Activated CD4-positive, alpha-beta memory T cell treated with anti-CD3 and anti-CD28 coated beads, Interleukin-2, amount 10 ng/mL, durations not matched to agents 7 days and 5 days (primary cell): ENCODE measurements around the gene PARPBP. TPM values are rescaled to one million over a fixed set of nuclear protein-coding genes. Genes with fewer than 3 reads are reported as not detected.
"Not testable (repeated sequence)": the region's sequence is repeated elsewhere in the genome, so short reads cannot be mapped to it uniquely, and the experiment has no call there.

ENCODE experiments used
- CTCF ChIA-PET: fragments of 350-600 bp; sonication (Branson Sonifier 250); formaldehyde crosslinking; loops from one replicate; lab custom pipeline; 2021; ENCODE audit warnings: antibody characterized with exemption, inconsistent platforms; lab: Charles Lee
- POLR2A ChIA-PET: fragments of 350-600 bp; sonication (Branson Sonifier 250); formaldehyde crosslinking; loops from one replicate; lab custom pipeline; 2021; ENCODE audit warnings: antibody characterized with exemption; lab: Charles Lee
- DNase-seq: peaks from one replicate; pipeline ENCODE4 v3.0.0-alpha.2; 2020
- H3K27ac Mint-ChIP-seq: one replicate; pipeline ENCODE4 v1.8.0; 2021; ENCODE audit warnings: mild to moderate bottlenecking, mixed read lengths
- H3K27me3 Mint-ChIP-seq: one replicate; pipeline ENCODE4 v1.8.0; 2021; ENCODE audit warnings: mixed read lengths
- H3K36me3 Mint-ChIP-seq: one replicate; pipeline ENCODE4 v1.8.0; 2021; ENCODE audit warnings: low read depth, mixed read lengths
- H3K4me1 Mint-ChIP-seq: one replicate; pipeline ENCODE4 v1.8.0; 2021; ENCODE audit warnings: mixed read lengths
- H3K4me3 Mint-ChIP-seq: one replicate; pipeline ENCODE4 v1.8.0; 2021; ENCODE audit warnings: mild to moderate bottlenecking, mixed read lengths
- H3K9me3 Mint-ChIP-seq: one replicate; pipeline ENCODE4 v1.8.0; 2021; ENCODE audit warnings: mixed read lengths
- total RNA-seq, 2 experiments: library from RNA; stranded (reverse); gene quantifications; one replicate each; pipeline ENCODE4 v1.2.3, GENCODE V29; 2021

PARPBP gene
- total RNA-seq, result 10 to 100 TPM; 18.8 to 25.3 TPM

DNA sequence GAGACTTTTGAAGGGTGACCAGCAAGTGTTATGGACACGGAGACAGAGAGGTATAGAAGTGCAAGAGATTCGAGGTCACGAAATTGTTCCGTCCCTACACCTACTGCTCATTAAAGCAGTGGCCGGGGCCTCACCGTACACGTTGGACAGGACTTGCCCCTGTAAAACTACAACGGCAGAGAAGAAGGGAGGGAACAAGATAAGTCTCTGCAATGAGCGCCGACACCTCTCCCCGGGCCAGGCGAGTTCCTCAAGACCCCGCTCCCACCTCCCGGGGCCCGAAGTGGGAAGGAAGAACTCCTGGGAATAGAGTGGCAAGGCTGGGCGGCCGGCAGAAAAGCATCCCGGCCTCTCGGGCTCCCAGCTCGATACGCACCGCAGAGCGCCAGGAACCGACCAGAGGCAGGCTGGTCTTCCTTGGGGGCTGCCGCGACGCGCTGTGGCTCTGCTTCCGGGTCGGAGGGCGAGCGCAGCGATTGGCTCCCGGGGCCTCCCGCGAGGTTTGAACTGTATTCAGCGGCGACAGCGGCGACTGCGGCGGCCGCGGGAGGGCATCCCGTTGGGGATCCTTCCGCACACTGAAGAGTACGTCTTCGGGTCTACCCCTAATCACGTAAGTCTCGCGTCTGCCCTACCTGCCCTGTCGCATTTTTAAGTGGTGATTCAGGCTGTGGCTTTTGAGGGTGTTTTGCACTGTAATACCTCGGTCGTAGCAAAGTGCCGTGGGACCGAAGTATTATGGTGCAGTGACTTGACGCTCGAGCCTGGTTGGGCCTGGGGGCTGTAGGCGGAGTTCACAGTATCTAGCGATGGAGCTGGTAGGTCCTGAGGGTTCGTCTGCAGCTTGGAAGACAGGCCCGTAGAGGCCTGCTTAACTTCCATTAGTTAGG is at the start of gene PARPBP, which contains the start of gene NUP37:
Gene PARPBP (plus strand): TSS at position 510 of the 890 bp plus-strand sequence. CDS start 3,706 bp downstream, outside the sequence.
Gene NUP37 (minus strand): TSS at position 441 of the 890 bp plus-strand sequence. CDS start 1,596 bp downstream, outside the sequence.
- ChIA-PET CTCF (interaction anchor here (1.0 to 1.8 kb wide), 4 partner anchors 50 to 365 kb away, joined by 3 to 5 read pairs (median 4); partner anchors contain the start of gene WASHC3), POLR2A (interaction anchor here (0.7 to 6.2 kb wide), 11 partner anchors 10 to 1808 kb away, joined by 3 to 48 read pairs (median 3); partner anchors contain the start of gene WASHC3)
- H3K27me3 Mint-ChIP-seq, result no peaks in the 10 kb centered on the region
- peaks cover 36% of the 10 kb centered on the region for H3K36me3 Mint-ChIP-seq
- peak; percentile 94 for DNase-seq
- H3K4me3 Mint-ChIP-seq, result peak within 1 kb of the TSS; percentile 91
- H3K9me3 Mint-ChIP-seq, result no peaks in the 10 kb centered on the region
- H3K4me1 Mint-ChIP-seq, result peaks cover 41% of the 10 kb centered on the region
- H3K27ac Mint-ChIP-seq, result peak within 1 kb of the TSS; percentile 91

DNA sequence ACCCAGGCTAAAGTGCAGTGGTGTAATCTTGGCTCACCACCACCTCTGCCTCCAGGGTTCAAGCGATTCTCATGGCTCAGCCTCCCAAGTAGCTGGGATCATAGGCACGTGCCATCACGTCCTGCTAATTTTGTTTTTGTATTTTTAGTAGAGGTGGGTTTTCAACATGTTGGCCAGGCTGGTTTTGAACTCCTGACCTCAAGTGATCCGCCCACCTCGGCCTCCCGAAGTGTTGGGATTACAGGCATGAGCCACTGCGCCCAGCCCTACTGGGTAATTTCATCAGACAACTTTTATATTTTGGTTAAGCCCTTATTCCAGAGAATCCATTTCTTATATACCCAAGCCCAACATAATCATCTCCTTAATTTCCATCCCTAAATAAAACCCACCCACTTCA is 47.9 kb upstream of the PARPBP start:
- H3K36me3 Mint-ChIP-seq, result peaks cover 14% of the 10 kb centered on the region
- H3K27ac Mint-ChIP-seq, H3K27me3 Mint-ChIP-seq, H3K9me3 Mint-ChIP-seq, POLR2A ChIA-PET, DNase-seq, H3K4me1 Mint-ChIP-seq, CTCF ChIA-PET, H3K4me3 Mint-ChIP-seq: not testable (repeated sequence)

DNA sequence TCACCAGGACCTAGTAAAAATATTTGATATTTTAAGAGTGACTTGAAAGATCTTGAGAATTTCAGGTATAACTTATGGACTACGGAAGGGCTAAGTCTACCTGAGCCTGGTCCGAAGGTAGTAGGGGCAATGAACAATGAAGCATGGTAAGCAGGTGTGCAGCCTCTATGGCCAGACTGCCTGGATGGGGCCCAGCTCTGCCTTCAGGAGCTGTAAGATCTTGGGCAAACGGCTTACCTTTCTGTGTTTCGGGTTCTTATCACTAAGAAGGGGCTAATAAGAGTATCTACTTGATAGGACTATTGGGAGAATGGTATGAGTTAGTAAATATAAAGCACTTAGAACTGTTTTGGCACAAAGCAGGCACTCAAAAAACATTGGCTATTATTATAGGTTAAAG is 39.1 kb upstream of the PARPBP start:
- no peak for DNase-seq
- Mint-ChIP-seq H3K27ac (no peak overlapping the region), H3K4me1 (no peaks in the 10 kb centered on the region), H3K4me3 (no peak overlapping the region), H3K9me3 (no peaks in the 10 kb centered on the region), H3K36me3 (peaks cover 57% of the 10 kb centered on the region), H3K27me3 (no peaks in the 10 kb centered on the region)
- POLR2A ChIA-PET, result interaction anchor here (1.8 kb wide), 1 partner anchor 10 kb away, joined by 3 read pairs; no protein-coding TSS in a partner anchor
- CTCF ChIA-PET, result no interaction called here

DNA sequence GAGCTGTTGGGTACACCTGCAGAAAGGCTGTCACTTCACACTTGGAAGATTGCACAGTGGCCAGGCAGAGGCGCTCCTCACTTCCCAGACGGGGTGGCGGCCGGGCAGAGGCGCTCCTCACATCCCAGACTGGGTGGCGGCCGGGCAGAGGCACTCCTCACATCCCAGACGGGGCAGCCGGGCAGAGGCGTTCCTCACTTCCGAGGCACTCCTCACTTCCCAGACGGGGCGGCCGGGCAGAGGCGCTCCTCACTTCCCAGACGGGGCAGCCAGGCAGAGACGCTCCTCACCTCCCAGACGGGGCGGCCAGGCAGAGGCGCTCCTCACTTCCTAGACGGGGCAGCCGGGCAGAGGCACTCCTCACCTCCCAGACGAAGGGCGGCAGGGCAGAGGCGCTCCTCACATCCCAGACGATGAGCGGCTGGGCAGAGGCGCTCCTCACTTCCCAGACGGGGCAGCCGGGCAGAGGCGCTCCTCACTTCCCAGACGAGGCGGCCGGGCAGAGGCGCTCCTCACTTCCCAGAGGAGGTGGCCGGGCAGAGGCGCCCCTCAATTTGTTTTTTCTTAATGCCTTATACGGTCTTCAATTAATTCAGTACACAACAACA is 30.7 kb upstream of the PARPBP start:
- H3K9me3 Mint-ChIP-seq, H3K4me3 Mint-ChIP-seq, CTCF ChIA-PET, H3K27ac Mint-ChIP-seq, H3K4me1 Mint-ChIP-seq, H3K27me3 Mint-ChIP-seq, DNase-seq: not testable (repeated sequence)
- POLR2A ChIA-PET, result interaction anchor here (0.6 kb wide), 1 partner anchor 348 kb away, joined by 3 read pairs; no protein-coding TSS in a partner anchor
- peaks cover 18% of the 10 kb centered on the region for H3K36me3 Mint-ChIP-seq

- Mint-ChIP-seq H3K27me3 (no peaks in the 10 kb centered on the region), H3K4me1 (peaks cover 4% of the 10 kb centered on the region), H3K27ac (no peak overlapping the region), H3K4me3 (no peak overlapping the region), H3K36me3 (peaks cover 18% of the 10 kb centered on the region), H3K9me3 (no peaks in the 10 kb centered on the region)
- POLR2A ChIA-PET, result no interaction called here
- DNase-seq, result no peak
- CTCF ChIA-PET, result interaction anchor here (0.9 kb wide), 1 partner anchor 391 kb away, joined by 4 read pairs; no protein-coding TSS in a partner anchor
These were observed 26.7 kb upstream of the PARPBP start for GRCh38 chr12:102093319-102093718.

GRCh38 chr12:102095677-102096263 is 24.2 kb upstream of the PARPBP start:
- no peaks in the 10 kb centered on the region for H3K9me3 Mint-ChIP-seq
- no peak overlapping the region for H3K4me3 Mint-ChIP-seq
- no peak for DNase-seq
- POLR2A ChIA-PET, result no interaction called here
- CTCF ChIA-PET, result interaction anchor here (1.0 to 1.3 kb wide), 2 partner anchors 14 to 448 kb away, joined by 3 read pairs; no protein-coding TSS in a partner anchor
- peaks cover 20% of the 10 kb centered on the region for H3K36me3 Mint-ChIP-seq
- H3K27me3 Mint-ChIP-seq, result no peaks in the 10 kb centered on the region
- peaks cover 4% of the 10 kb centered on the region for H3K4me1 Mint-ChIP-seq
- no peak overlapping the region for H3K27ac Mint-ChIP-seq

GRCh38 chr12:102096855-102097254 is 23.1 kb upstream of the PARPBP start:
- Mint-ChIP-seq H3K27ac (no peak overlapping the region), H3K4me3 (no peak overlapping the region), H3K4me1 (peaks cover 4% of the 10 kb centered on the region), H3K36me3 (peaks cover 20% of the 10 kb centered on the region), H3K27me3 (no peaks in the 10 kb centered on the region), H3K9me3 (no peaks in the 10 kb centered on the region)
- POLR2A ChIA-PET, result interaction anchor here (1.0 kb wide), 1 partner anchor 36 kb away, joined by 3 read pairs; no protein-coding TSS in a partner anchor
- no peak for DNase-seq
- CTCF ChIA-PET, result interaction anchor here (1.1 to 1.7 kb wide), 2 partner anchors 27 to 388 kb away, joined by 3 to 6 read pairs; no protein-coding TSS in a partner anchor

- no peak for DNase-seq
- H3K4me1 Mint-ChIP-seq, result peaks cover 11% of the 10 kb centered on the region
- no peak overlapping the region for H3K4me3 Mint-ChIP-seq
- H3K9me3 Mint-ChIP-seq, result peaks cover 20% of the 10 kb centered on the region
- H3K36me3 Mint-ChIP-seq, result peaks cover 93% of the 10 kb centered on the region
- H3K27me3 Mint-ChIP-seq, result no peaks in the 10 kb centered on the region
- H3K27ac Mint-ChIP-seq, result no peak overlapping the region
- CTCF ChIA-PET, result no interaction called here
- POLR2A ChIA-PET, result no interaction called here
These were observed 13.1 kb upstream of the PARPBP start for GRCh38 chr12:102106905-102107304.

- CTCF ChIA-PET, result no interaction called here
- H3K27ac Mint-ChIP-seq, result peak overlapping the region; percentile 43
- no peak for DNase-seq
- H3K9me3 Mint-ChIP-seq, result peaks cover 20% of the 10 kb centered on the region
- H3K27me3 Mint-ChIP-seq, result no peaks in the 10 kb centered on the region
- H3K4me1 Mint-ChIP-seq, result peaks cover 11% of the 10 kb centered on the region
- peaks cover 92% of the 10 kb centered on the region for H3K36me3 Mint-ChIP-seq
- POLR2A ChIA-PET, result interaction anchor here (1.4 kb wide), 1 partner anchor 14 kb away, joined by 3 read pairs; no protein-coding TSS in a partner anchor
- H3K4me3 Mint-ChIP-seq, result no peak overlapping the region
These were observed 12.0 kb upstream of the PARPBP start for GRCh38 chr12:102107970-102108369.

GRCh38 chr12:102110782-102111181 is 9.2 kb upstream of the PARPBP start:
- no peak for DNase-seq
- Mint-ChIP-seq H3K36me3 (peaks cover 71% of the 10 kb centered on the region), H3K27ac (no peak overlapping the region), H3K4me3 (no peak overlapping the region), H3K9me3 (peaks cover 16% of the 10 kb centered on the region), H3K27me3 (no peaks in the 10 kb centered on the region), H3K4me1 (peaks cover 11% of the 10 kb centered on the region)
- ChIA-PET POLR2A (interaction anchor here (1.6 to 1.7 kb wide), 2 partner anchors 9 to 49 kb away, joined by 5 to 10 read pairs; partner anchors contain the start of genes NUP37, PARPBP and WASHC3), CTCF (no interaction called here)

DNA sequence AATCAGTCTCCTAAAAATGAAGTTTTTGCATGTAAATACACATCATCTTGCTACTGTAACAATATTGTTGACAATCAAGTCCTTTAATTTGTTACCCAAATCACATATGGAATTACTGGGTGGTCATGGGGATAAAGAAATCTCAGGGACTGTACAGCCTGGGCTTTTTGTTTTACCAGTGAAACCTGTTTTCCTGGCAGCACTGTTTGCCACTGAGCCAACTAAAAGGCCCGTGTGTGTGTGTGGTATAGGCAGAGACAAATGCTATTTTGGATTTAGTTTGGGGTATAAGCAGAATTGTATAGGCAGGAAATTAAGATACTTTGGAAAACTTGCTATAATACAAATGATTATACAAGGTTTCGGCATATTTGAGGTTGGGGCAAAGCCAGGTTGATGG is 5.8 kb upstream of the PARPBP start:
- H3K4me1 Mint-ChIP-seq, result peaks cover 12% of the 10 kb centered on the region
- H3K27ac Mint-ChIP-seq, result no peak overlapping the region
- ChIA-PET POLR2A (no interaction called here), CTCF (no interaction called here)
- no peak overlapping the region for H3K4me3 Mint-ChIP-seq
- H3K9me3 Mint-ChIP-seq, result no peaks in the 10 kb centered on the region
- peaks cover 53% of the 10 kb centered on the region for H3K36me3 Mint-ChIP-seq
- no peaks in the 10 kb centered on the region for H3K27me3 Mint-ChIP-seq
- DNase-seq, result no peak

GRCh38 chr12:102116392-102116791 is 3.6 kb upstream of the PARPBP start:
- Mint-ChIP-seq H3K9me3 (no peaks in the 10 kb centered on the region), H3K27me3 (no peaks in the 10 kb centered on the region), H3K4me3 (no peak overlapping the region), H3K4me1 (peaks cover 17% of the 10 kb centered on the region), H3K36me3 (peaks cover 41% of the 10 kb centered on the region), H3K27ac (no peak overlapping the region)
- DNase-seq, result no peak
- ChIA-PET CTCF (interaction anchor here (1.5 kb wide), 1 partner anchor 176 kb away, joined by 4 read pairs; no protein-coding TSS in a partner anchor), POLR2A (interaction anchor here (1.6 kb wide), 1 partner anchor 55 kb away, joined by 5 read pairs; no protein-coding TSS in a partner anchor)
